ENCODE results near the gene TAF4.

The TAF4 gene

GRCh38 chr20:61936701-61937131, 129.0 kb downstream of the TAF4 start:
- no peak overlapping the region for H3K27ac ChIP-seq
- TF ChIP-seq ZFX (IDR thresholded peaks at IDR 0.05; ENCODE audit: borderline replicate concordance): no peak
- no peak for TF ChIP-seq CTCF (IDR thresholded peaks at IDR 0.05)

GRCh38 chr20:61935926-61936700, 129.6 kb downstream of the TAF4 start:
- no peak overlapping the region for H3K27ac ChIP-seq
- TF ChIP-seq ZFX (IDR thresholded peaks at IDR 0.05; ENCODE audit: borderline replicate concordance): no peak
- TF ChIP-seq CTCF (IDR thresholded peaks at IDR 0.05): no peak

DNA sequence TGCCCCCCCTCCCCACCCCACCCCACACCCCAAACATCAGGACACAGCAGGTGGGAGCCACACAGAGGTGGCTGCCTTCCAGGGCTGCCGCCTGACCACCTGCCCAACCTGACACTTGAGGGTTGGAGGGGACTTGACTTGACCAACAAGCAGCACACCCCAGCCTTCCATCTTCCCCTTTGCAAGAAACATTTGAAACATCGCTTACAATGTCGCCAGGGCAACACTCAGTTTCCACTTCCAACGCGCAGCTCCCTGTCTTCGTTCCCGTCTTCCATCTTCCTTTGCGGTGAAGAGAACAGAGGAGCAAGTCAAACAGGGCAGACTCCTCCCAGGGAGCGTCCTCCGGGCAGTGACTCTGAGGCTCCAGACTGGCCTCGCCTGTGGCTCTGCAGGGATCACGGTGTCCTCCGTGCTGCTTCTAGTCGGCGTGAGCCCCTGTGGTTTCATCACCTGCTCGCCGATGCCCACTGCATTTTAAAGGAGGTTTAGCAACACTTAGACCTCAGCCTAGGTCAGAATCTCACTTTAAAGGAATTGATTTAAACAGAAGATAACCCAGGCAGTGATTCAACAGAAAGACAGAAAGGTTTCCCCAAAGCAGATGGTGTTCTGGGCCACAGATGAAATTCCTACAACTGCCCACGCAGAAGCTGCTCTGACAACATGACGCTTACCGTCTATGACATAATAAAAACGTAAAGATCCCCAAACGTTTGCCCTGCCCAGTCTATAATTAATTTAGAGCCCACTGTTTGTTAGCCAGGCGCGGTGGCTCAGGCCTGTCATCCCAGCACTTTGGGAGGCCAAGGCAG, 130.8 kb downstream of the TAF4 start:
- no peak overlapping the region for H3K27ac ChIP-seq
- TF ChIP-seq CTCF (IDR thresholded peaks at IDR 0.05) (no peak), ZFX (IDR thresholded peaks at IDR 0.05; ENCODE audit: borderline replicate concordance) (no peak)

DNA sequence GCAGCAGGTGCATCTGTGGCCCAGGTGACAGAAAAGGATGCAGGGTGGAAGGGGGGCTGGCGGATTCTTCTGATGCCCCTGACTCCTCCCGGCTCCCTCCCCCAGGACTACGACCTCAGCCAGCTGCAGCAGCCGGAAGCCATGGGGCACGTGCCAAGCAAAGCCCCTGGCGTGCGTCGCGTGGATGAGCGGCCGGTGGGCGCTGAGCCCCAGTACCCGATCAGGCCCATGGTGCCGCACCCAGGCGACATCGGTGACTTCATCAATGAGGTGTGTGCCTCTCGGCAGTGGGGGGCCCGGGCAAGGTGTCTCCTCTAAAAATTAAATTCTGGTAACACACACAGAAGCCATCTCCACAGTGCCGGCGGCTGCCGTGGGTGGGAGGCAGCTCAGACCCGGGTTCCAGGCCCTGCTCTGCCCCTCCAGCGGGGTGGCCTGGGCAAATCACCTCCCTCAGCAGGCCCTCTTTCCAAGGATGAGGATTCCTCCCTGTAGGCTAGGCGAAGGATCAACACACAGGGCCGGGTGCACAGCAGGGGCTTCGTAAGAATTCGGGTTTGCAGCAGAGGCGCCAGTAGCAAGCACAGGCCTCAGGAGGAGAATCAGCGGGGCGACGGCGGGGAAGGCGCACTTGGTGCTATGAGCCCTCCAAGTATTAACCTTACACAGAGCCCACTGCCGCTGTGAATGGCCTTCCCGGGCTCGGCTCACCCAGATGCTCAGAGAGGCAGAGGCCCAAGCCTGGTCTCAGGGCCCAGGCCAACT, 131.5 kb downstream of the TAF4 start:
- H3K27ac ChIP-seq: no peak overlapping the region
- TF ChIP-seq ZFX (IDR thresholded peaks at IDR 0.05; ENCODE audit: borderline replicate concordance): no peak
- TF ChIP-seq CTCF (IDR thresholded peaks at IDR 0.05): no peak

- no peak for TF ChIP-seq ZFX (IDR thresholded peaks at IDR 0.05; ENCODE audit: borderline replicate concordance)
- TF ChIP-seq CTCF (IDR thresholded peaks at IDR 0.05): no peak
- H3K27ac ChIP-seq: no peak overlapping the region
These were observed 132.2 kb downstream of the TAF4 start for GRCh38 chr20:61933481-61933950.

DNA sequence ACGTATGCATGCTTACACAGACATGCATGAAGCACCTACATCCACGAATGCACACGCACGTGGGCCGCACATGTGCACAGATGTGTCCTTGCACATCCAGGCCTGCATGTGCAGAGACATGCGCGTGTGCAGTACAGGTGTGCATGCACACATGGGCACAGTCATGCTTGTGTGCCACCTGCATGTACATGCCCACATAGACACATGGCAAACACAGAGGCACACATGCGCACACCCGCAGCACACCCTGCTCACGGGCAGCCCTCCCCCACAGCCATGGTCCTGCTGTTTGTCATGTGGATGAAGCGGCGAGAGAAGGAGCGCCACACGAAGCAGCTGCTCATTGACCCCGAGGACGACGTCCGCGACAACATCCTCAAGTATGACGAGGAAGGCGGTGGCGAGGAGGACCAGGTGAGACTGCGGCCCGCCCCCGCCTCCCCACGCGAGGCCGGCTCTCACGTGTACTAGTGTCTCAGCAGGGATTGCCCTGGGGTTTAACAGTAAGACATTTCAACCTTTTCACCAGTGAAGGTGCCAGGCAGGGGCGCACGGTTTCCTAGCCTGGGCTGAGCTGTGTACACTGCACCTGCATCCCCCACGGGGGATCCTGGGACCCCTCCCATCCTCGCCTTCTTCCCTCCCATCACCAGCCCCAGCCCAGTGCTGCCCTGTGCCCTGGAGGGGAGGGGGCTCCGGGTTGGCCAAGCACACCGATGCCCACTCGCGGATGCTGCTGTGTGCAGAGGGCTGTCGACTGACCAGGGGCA, 132.8 kb downstream of the TAF4 start:
- no peak overlapping the region for H3K27ac ChIP-seq
- TF ChIP-seq CTCF (IDR thresholded peaks at IDR 0.05) (no peak), ZFX (IDR thresholded peaks at IDR 0.05; ENCODE audit: borderline replicate concordance) (no peak)

Data from 22Rv1 (cell line).